Measurements from ENCODE around the gene TMEM143. TPM values are rescaled to one million over a fixed set of nuclear protein-coding genes. Genes with fewer than 3 reads are reported as not detected.

Gene TMEM143
- total and polyA plus RNA-seq, 2 of the 8 experiments (the other 6 are each of a cell fraction or from before 2014, with no cell fraction given): 14.2 to 19.1 TPM

DNA sequence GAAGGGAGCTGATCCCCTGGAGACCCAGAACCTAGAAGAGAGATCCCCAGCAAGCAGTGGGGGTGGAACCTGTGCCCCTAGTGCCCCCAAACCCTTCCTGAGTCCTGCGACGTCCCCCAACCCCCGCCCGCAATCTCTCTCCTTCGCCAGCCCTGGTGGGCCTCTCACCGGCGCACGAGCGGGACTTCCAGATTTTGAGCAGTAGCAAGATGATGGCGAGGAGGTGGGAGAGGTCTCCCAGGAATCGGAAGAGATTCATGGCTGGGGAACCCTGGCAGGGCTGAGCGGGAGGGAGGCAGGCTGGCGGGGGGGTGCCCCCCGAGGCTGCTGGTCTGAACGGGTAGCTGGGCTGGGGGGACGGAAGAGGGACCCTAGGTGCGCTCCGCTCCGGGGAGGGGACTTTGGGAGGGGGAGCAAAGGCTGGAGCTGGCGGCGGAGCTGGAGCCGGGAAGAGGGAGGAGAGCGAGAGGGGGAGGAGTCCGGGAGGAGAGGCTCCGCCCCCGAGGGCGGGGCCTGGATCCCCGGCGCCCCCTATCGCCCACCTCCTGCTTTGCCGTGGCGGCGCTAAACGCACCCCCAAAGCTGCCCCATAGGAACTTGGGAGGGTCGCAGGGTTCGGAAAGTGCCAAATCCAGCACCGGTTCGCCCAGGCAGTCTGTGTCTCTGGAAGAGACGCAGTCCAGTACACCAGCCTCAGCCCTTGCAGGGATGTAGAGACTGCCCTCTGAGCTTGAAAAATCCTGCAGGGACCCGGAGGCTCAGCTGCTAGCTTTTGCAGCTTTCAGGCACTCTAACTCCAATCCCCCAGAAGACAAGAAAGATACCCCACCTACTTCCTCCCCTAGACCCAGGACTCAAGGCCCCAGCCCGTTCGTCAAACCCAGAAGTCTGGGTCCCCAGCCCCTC, 27.6 kb upstream of the TMEM143 start, which contains the start of gene KDELR1:
TSS of gene KDELR1 (minus strand) at position 452 of the 906 bp plus-strand sequence. CDS start at position 259, 193 bp downstream.
- peaks cover 1 to 3% of the 10 kb centered on the region in 2 experiments for H4K20me1 ChIP-seq (replicated peaks in 1 of 2; ENCODE audit: control insufficient read depth in 1 of 2, insufficient read depth in 2 of 2, low read length in 2 of 2)
- peaks cover 15 to 27% (median 20%) of the 10 kb centered on the region in 4 experiments for H3K36me3 ChIP-seq (ENCODE audit: control insufficient read depth in 2 of 4, insufficient read depth in 4 of 4, low read length in 3 of 4)
- H3K56ac ChIP-seq (replicated peaks; ENCODE audit: insufficient read length, low read depth, low read length): peak within 1 kb of the TSS; percentile 95
- H3K9me3 ChIP-seq (ENCODE audit: insufficient read depth in 2 of 2, low read depth in 1 of 2, low read length in 1 of 2): no peaks in the 10 kb centered on the region
- peak within 1 kb of the TSS; percentile 63 for H4K8ac ChIP-seq (ENCODE audit: extremely low read depth, insufficient read depth, low read length)
- H2BK20ac ChIP-seq (ENCODE audit: low read length): no peak within 1 kb of the TSS
- H2BK15ac ChIP-seq (ENCODE audit: low read length): no peak within 1 kb of the TSS; the same call in 1 of the 2 replicates
- H3K4me2 ChIP-seq (ENCODE audit: insufficient read depth in 1 of 2, low read depth in 2 of 2, low read length in 2 of 2): peak within 1 kb of the TSS; percentile 75 to 90
- DNase-seq (ENCODE audit: low read depth in 1 of 2, low spot score in 2 of 2) (peak in 1 of 2 experiments; percentile 97), FAIRE-seq (no peak)
- peaks cover 6 to 35% (median 29%) of the 10 kb centered on the region in 4 experiments for H3K27me3 ChIP-seq (replicated peaks in 1 of 4; ENCODE audit: control insufficient read depth in 3 of 4, extremely low read depth in 1 of 4, insufficient read depth in 3 of 4, low read length in 3 of 4)
- H2BK12ac ChIP-seq (ENCODE audit: low read depth, low read length): peak within 1 kb of the TSS; percentile 60; the same call in 1 of the 2 replicates
- peak within 1 kb of the TSS; percentile 69 for H2BK120ac ChIP-seq (replicated peaks; ENCODE audit: low read depth, low read length)
- peak within 1 kb of the TSS; percentile 80; the same call in 1 of the 2 replicates for H2AFZ ChIP-seq (ENCODE audit: low read length)
- peaks cover 0 to 10% of the 10 kb centered on the region in 2 experiments; a peak in 1 of 4 replicates for H3K79me2 ChIP-seq (ENCODE audit: control insufficient read depth in 1 of 2, insufficient read depth in 2 of 2, low read length in 2 of 2)
- ChIA-PET POLR2A (ENCODE audit: partially characterized antibody) (interaction anchor here (0.7 to 2.0 kb wide), 17 partner anchors 9 to 228 kb away, joined by 3 to 27 read pairs (median 4); partner anchors contain the start of genes GRWD1, RPL18, SPHK2 and SYNGR4), CTCF (ENCODE audit: partially characterized antibody) (interaction anchor here (0.6 to 2.3 kb wide), 56 partner anchors 8 to 962 kb away, joined by 3 to 25 read pairs (median 4); partner anchors contain the start of genes SYNGR4 and TMEM143)
- H3K79me1 ChIP-seq (ENCODE audit: low read depth, low read length): peaks cover 4% of the 10 kb centered on the region; the same call in 1 of the 2 replicates
- H3K18ac ChIP-seq (ENCODE audit: extremely low read depth, low read length): peak within 1 kb of the TSS; percentile 97
- H3K14ac ChIP-seq (ENCODE audit: insufficient read length): peak within 1 kb of the TSS; percentile 13
- H4K5ac ChIP-seq (ENCODE audit: insufficient read length, low read depth, low read length): peak within 1 kb of the TSS; percentile 86
- H2AK5ac ChIP-seq (ENCODE audit: low read depth, low read length): no peak within 1 kb of the TSS
- 6% methylated on average over 24 of the region's 42 CpGs; no CpG with 5 or more reads in 1 of the 2 experiments for WGBS, 2 experiments (ENCODE audit: extremely low coverage in 1 of 2, insufficient coverage in 1 of 2, insufficient read length in 1 of 2, insufficient replicate concordance in 2 of 2, low coverage in 1 of 2, low lambda C conversion rate in 2 of 2, missing lambda C conversion rate in 1 of 2)
- peaks cover 0 to 35% (median 21%) of the 10 kb centered on the region in 4 experiments; a peak in 6 of 7 replicates for H3K4me1 ChIP-seq (replicated peaks in 1 of 4; ENCODE audit: control insufficient read depth in 3 of 4, insufficient read depth in 4 of 4, low read length in 3 of 4)
- peaks cover 17% of the 10 kb centered on the region; the same call in 1 of the 2 replicates for H3K23me2 ChIP-seq (ENCODE audit: low read depth, low read length)
- H3K9ac ChIP-seq (replicated peaks in 1 of 4; ENCODE audit: extremely low read depth in 1 of 4, low read depth in 3 of 4, low read length in 3 of 4): peak within 1 kb of the TSS; percentile 84 to 88 (median 86)
- H4K91ac ChIP-seq (replicated peaks; ENCODE audit: insufficient read length, low read length): peak within 1 kb of the TSS; percentile 98
- peak within 1 kb of the TSS; percentile 95; the same call in 1 of the 2 replicates for H2BK5ac ChIP-seq (ENCODE audit: low read depth, low read length)
- H3K23ac ChIP-seq (ENCODE audit: insufficient read length): no peak within 1 kb of the TSS
- H3K4ac ChIP-seq (replicated peaks; ENCODE audit: insufficient read length, low read depth, low read length): peak within 1 kb of the TSS; percentile 95
- H3K27ac ChIP-seq (ENCODE audit: low read depth, low read length): peak within 1 kb of the TSS; percentile 72; the same call in 1 of the 2 replicates
- peak within 1 kb of the TSS; percentile 81 to 96 (median 90) for H3K4me3 ChIP-seq (ENCODE audit: extremely low read depth in 1 of 4, insufficient read depth in 2 of 4, low read depth in 3 of 4, low read length in 4 of 4)
- TF ChIP-seq TAF7 (optimal IDR thresholded peaks at IDR 0.05; ENCODE audit: borderline replicate concordance, low read depth, low read length) (peak; percentile 39), RNF2 (IDR thresholded peaks at IDR 0.05; ENCODE audit: borderline replicate concordance, low read depth, low read length, missing control alignments, poor library complexity, severe bottlenecking) (no peak), CHD2 (IDR thresholded peaks at IDR 0.05; ENCODE audit: low read length) (no peak), PHF8 (conservative IDR thresholded peaks at IDR 0.05; ENCODE audit: low read depth, low read length) (peak; percentile 3; the same call in 1 of the 2 replicates), TAF1 (IDR thresholded peaks at IDR 0.05; ENCODE audit: low read depth, low read length) (0 out of 2 replicates have a peak, but pooled peaks have one; percentile 39), SRF (IDR thresholded peaks at IDR 0.05; ENCODE audit: low read depth, low read length) (no peak), CREB1 (IDR thresholded peaks at IDR 0.05) (0 out of 2 replicates have a peak, but pooled peaks have one; percentile 34)
- TF ChIP-seq, protein P1, sequence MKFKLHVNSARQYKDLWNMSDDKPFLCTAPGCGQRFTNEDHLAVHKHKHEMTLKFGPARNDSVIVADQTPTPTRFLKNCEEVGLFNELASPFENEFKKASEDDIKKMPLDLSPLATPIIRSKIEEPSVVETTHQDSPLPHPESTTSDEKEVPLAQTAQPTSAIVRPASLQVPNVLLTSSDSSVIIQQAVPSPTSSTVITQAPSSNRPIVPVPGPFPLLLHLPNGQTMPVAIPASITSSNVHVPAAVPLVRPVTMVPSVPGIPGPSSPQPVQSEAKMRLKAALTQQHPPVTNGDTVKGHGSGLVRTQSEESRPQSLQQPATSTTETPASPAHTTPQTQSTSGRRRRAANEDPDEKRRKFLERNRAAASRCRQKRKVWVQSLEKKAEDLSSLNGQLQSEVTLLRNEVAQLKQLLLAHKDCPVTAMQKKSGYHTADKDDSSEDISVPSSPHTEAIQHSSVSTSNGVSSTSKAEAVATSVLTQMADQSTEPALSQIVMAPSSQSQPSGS (IDR thresholded peaks at IDR 0.05; ENCODE audit: low read length): no peak
